Measurements from ENCODE around the gene MAMLD1. TPM values are rescaled to one million over a fixed set of nuclear protein-coding genes. Genes with fewer than 3 reads are reported as not detected.

Gene MAMLD1
- total and polyA plus RNA-seq, 2 of the 8 experiments (the other 6 are each of a cell fraction or from before 2014, with no cell fraction given), result 0.09 to 0.26 TPM

GRCh38 chrX:150366951-150367545, 3.9 kb downstream of the MAMLD1 start:
- H3K79me2 ChIP-seq (ENCODE audit: control insufficient read depth in 1 of 2, insufficient read depth in 2 of 2, low read length in 2 of 2), result no peaks in the 10 kb centered on the region
- no peak overlapping the region for H2BK12ac ChIP-seq (ENCODE audit: low read depth, low read length)
- no peak overlapping the region for H3K9ac ChIP-seq (replicated peaks in 1 of 4; ENCODE audit: extremely low read depth in 1 of 4, low read depth in 3 of 4, low read length in 3 of 4)
- 23% methylated on average over 5 of the region's 5 CpGs; no CpG with 5 or more reads in 1 of the 2 experiments for WGBS, 2 experiments (ENCODE audit: extremely low coverage in 1 of 2, insufficient coverage in 1 of 2, insufficient read length in 1 of 2, insufficient replicate concordance in 2 of 2, low coverage in 1 of 2, low lambda C conversion rate in 2 of 2, missing lambda C conversion rate in 1 of 2)
- H3K23me2 ChIP-seq (ENCODE audit: low read depth, low read length), result peaks cover 13% of the 10 kb centered on the region; the same call in 1 of the 2 replicates
- FAIRE-seq (no peak), DNase-seq (ENCODE audit: low read depth in 1 of 2, low spot score in 2 of 2) (no peak)
- no peak overlapping the region for H3K27ac ChIP-seq (ENCODE audit: low read depth, low read length)
- H3K27me3 ChIP-seq (replicated peaks in 1 of 4; ENCODE audit: control insufficient read depth in 3 of 4, extremely low read depth in 1 of 4, insufficient read depth in 3 of 4, low read length in 3 of 4), result peaks cover 24 to 46% (median 39%) of the 10 kb centered on the region in 4 experiments
- peaks cover 0 to 6% (median under 1%) of the 10 kb centered on the region in 4 experiments; a peak in 3 of 7 replicates for H3K4me1 ChIP-seq (replicated peaks in 1 of 4; ENCODE audit: control insufficient read depth in 3 of 4, insufficient read depth in 4 of 4, low read length in 3 of 4)
- H2BK20ac ChIP-seq (ENCODE audit: low read length), result no peak overlapping the region
- no peak overlapping the region for H3K56ac ChIP-seq (replicated peaks; ENCODE audit: insufficient read length, low read depth, low read length)
- H2AK5ac ChIP-seq (ENCODE audit: low read depth, low read length), result no peak overlapping the region
- CTCF ChIA-PET (ENCODE audit: partially characterized antibody), result interaction anchor here (0.6 to 2.0 kb wide), 5 partner anchors 11 to 247 kb away, joined by 3 to 5 read pairs (median 3); no protein-coding TSS in a partner anchor
- peak overlapping the region in 1 of 4 experiments; percentile 66; a peak in 2 of 8 replicates for H3K4me3 ChIP-seq (ENCODE audit: extremely low read depth in 1 of 4, insufficient read depth in 2 of 4, low read depth in 3 of 4, low read length in 4 of 4)
- H3K4ac ChIP-seq (replicated peaks; ENCODE audit: insufficient read length, low read depth, low read length), result no peak overlapping the region
- H2BK120ac ChIP-seq (replicated peaks; ENCODE audit: low read depth, low read length), result no peak overlapping the region
- H3K18ac ChIP-seq (ENCODE audit: extremely low read depth, low read length), result no peak overlapping the region
- POLR2A ChIA-PET (ENCODE audit: partially characterized antibody), result no interaction called here
- H3K4me2 ChIP-seq (ENCODE audit: insufficient read depth in 1 of 2, low read depth in 2 of 2, low read length in 2 of 2), result peak overlapping the region; percentile 82 to 95
- H3K36me3 ChIP-seq (ENCODE audit: control insufficient read depth in 2 of 4, insufficient read depth in 4 of 4, low read length in 3 of 4), result no peaks in the 10 kb centered on the region
- H3K23ac ChIP-seq (ENCODE audit: insufficient read length), result no peak overlapping the region
- no peak overlapping the region for H2AFZ ChIP-seq (ENCODE audit: low read length)
- H3K9me3 ChIP-seq (ENCODE audit: insufficient read depth in 2 of 2, low read depth in 1 of 2, low read length in 1 of 2), result no peaks in the 10 kb centered on the region
- H3K79me1 ChIP-seq (ENCODE audit: low read depth, low read length), result no peaks in the 10 kb centered on the region
- no peak overlapping the region for H4K91ac ChIP-seq (replicated peaks; ENCODE audit: insufficient read length, low read length)
- H4K5ac ChIP-seq (ENCODE audit: insufficient read length, low read depth, low read length), result no peak overlapping the region
- no peak overlapping the region for H2BK5ac ChIP-seq (ENCODE audit: low read depth, low read length)
- H4K20me1 ChIP-seq (replicated peaks in 1 of 2; ENCODE audit: control insufficient read depth in 1 of 2, insufficient read depth in 2 of 2, low read length in 2 of 2), result no peaks in the 10 kb centered on the region
- no peak overlapping the region for H4K8ac ChIP-seq (ENCODE audit: extremely low read depth, insufficient read depth, low read length)
- no peak overlapping the region for H3K14ac ChIP-seq (ENCODE audit: insufficient read length)
- no peak overlapping the region for H2BK15ac ChIP-seq (ENCODE audit: low read length)
- TF ChIP-seq MAX (IDR thresholded peaks at IDR 0.05) (no peak), RFX5 (IDR thresholded peaks at IDR 0.05; ENCODE audit: borderline replicate concordance, low read depth, low read length) (no peak), SIN3A (conservative IDR thresholded peaks at IDR 0.05 in 1 of 2, IDR thresholded peaks at IDR 0.05 in 1 of 2; ENCODE audit: low read depth in 1 of 2, low read length in 2 of 2) (no peak)
